C4-2B (cell line): Measurements from ENCODE around the gene MDM4.

Experiments used
- H3K27ac ChIP-seq: fragments of 450-650 bp; 2 replicates; pipeline ENCODE4 v1.5.1; 2017
- ZFX ChIP-seq: fragments of 450-650 bp; IDR thresholded peaks from 2 replicates; pipeline ENCODE4 v1.6.1; 2017
- TF ChIP-seq, protein P1 (sequence below): fragments of 450-650 bp; conservative IDR thresholded peaks from 2 replicates; pipeline ENCODE4 v1.5.1; 2017; ENCODE audit warnings: mild to moderate bottlenecking

Gene MDM4

DNA sequence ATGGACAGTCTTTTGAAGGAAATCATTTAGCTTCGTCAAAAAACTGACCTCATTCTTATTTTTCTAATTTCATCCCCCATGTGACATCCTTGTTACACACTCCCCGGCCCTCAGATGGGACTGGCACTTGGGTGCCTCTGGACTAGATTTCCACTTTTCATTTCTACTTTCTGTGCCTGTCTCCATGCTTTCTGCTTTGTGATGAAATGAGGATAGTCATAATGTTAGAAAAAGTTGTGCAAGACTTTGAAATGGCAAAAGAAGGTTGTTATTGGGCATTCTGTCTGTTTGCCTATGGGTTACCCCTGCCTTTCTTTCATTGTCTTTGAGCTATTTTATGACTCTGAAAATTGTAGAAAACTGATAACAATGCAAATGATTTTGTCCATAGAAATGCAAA is 54.9 kb downstream of the MDM4 start:
- TF ChIP-seq, protein P1, sequence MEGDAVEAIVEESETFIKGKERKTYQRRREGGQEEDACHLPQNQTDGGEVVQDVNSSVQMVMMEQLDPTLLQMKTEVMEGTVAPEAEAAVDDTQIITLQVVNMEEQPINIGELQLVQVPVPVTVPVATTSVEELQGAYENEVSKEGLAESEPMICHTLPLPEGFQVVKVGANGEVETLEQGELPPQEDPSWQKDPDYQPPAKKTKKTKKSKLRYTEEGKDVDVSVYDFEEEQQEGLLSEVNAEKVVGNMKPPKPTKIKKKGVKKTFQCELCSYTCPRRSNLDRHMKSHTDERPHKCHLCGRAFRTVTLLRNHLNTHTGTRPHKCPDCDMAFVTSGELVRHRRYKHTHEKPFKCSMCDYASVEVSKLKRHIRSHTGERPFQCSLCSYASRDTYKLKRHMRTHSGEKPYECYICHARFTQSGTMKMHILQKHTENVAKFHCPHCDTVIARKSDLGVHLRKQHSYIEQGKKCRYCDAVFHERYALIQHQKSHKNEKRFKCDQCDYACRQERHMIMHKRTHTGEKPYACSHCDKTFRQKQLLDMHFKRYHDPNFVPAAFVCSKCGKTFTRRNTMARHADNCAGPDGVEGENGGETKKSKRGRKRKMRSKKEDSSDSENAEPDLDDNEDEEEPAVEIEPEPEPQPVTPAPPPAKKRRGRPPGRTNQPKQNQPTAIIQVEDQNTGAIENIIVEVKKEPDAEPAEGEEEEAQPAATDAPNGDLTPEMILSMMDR = no peak
- TF ChIP-seq ZFX = no peak
- no peak overlapping the region for H3K27ac ChIP-seq

DNA sequence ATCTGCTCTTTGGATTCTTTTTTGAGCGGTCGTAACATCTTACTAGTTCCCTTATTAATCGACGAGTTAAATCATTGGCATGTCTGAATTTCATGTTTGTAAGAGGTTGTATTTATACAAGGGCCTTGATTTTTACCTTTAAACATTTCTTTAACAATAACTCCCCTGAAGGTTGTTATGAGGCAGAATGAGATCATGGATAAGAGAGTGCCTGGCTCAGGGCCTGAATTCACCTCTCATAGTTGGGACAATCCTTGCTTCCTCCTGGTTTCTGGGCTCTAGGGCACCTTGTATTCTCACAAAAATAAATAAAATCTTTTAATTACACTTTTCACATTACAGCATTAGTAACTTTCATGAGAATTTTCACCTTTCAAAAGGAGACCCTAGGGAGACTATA is 55.4 kb downstream of the MDM4 start:
- H3K27ac ChIP-seq = no peak overlapping the region
- TF ChIP-seq ZFX = no peak
- TF ChIP-seq, protein P1 = no peak

DNA sequence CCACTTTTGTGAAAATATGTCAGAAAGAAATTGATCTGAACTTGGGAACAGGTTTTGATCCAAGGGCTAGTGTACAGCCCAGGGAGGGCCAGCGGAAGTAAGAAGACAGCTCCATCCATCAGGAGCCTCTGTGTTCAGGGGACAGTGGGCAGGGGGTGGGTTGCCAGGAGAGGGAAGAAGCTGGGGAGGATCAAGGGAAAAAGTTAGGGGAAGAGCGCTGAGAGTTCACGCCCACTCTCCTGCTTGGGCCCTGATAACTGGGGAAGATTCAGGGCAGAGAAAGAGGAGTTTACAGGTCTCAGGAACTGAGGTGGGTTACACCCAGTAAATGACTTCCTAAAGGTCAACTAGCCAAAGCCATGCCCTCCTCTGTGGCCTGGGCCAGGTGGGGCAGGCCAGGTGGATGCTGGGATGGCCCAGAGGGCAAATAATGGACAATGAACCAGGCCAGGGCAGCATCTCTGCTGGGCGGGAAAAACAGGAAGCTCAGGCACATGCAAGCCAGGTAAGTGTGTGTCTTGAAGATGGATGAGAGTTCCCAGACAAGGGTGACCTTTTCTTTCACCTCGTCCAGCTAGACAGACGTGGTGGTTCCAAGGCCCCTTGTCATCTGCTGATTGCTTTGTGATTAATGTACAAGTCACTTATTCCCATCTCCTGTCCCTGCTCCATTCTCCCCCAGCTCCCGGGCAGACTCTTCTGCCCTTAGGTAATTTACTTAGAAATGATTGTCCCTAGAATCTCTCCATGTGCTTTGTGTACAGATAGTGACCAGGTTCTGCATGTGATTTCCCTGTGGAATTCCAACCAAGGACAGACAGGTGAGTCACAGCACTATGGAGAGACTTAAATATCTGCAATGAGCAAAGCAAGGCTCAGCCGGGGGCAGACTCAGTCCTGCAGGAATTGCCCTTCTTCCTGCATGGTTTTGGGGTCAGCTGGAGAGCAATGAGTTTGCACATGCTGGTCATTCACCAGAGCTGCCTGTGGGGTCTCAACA is 57.0 kb downstream of the MDM4 start:
- TF ChIP-seq, protein P1 = no peak
- no peak for TF ChIP-seq ZFX
- H3K27ac ChIP-seq = no peak overlapping the region

DNA sequence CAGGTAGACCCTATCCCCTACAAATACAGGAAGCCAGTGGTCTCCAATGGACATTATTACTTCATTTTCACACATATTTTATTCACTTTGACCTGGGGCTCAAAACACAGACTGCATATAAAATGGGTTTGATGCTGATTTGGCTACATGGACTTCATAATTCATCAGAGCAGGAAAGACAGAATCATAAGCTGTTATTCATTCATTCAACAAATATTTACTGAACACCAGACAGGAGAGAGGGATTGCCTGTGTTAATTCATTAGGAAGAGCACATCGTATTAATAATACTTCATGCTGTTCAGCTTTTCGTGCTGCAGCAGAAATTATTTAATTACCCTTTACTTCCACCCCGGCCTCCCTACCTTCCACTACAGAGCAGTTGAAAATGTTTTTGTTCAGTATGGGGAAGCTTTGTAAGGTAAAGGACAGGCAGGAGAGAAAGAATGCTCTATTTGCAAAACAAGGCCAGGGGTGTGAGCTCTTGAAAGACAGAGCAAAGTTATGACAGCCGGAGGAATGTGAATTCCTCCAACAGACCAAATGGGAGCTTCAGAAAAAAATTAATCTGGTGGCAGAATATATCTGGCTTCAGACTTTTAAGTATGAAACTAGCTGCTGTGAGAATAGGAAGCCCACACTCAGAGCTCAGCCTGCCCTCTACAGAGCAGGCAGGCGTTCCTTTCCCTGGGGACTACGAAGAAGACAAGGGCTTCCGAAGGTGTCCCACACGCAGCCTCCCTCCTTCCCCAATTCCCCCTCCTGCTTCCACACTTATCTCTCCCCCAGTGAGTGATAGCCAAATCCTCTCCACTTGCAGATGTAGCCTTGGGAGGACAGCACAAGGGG is 58.0 kb downstream of the MDM4 start:
- no peak overlapping the region for H3K27ac ChIP-seq
- TF ChIP-seq, protein P1 = no peak
- TF ChIP-seq ZFX = no peak

DNA sequence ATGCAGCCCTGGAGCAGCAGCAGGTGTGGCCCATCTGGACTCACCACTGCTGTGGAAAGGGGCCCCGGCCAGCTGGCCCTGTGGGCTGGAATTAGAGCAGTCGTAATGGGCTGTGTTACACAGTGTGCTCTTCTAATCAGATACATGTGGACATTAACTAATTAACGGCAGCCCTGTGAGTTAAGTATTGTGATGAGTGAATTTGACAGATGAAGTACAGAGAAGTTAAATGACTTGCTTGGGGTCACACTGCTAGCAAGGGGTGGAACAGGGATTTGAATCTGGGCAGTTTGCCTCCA is 58.6 kb downstream of the MDM4 start:
- no peak overlapping the region for H3K27ac ChIP-seq
- TF ChIP-seq, protein P1 = no peak
- TF ChIP-seq ZFX = no peak

DNA sequence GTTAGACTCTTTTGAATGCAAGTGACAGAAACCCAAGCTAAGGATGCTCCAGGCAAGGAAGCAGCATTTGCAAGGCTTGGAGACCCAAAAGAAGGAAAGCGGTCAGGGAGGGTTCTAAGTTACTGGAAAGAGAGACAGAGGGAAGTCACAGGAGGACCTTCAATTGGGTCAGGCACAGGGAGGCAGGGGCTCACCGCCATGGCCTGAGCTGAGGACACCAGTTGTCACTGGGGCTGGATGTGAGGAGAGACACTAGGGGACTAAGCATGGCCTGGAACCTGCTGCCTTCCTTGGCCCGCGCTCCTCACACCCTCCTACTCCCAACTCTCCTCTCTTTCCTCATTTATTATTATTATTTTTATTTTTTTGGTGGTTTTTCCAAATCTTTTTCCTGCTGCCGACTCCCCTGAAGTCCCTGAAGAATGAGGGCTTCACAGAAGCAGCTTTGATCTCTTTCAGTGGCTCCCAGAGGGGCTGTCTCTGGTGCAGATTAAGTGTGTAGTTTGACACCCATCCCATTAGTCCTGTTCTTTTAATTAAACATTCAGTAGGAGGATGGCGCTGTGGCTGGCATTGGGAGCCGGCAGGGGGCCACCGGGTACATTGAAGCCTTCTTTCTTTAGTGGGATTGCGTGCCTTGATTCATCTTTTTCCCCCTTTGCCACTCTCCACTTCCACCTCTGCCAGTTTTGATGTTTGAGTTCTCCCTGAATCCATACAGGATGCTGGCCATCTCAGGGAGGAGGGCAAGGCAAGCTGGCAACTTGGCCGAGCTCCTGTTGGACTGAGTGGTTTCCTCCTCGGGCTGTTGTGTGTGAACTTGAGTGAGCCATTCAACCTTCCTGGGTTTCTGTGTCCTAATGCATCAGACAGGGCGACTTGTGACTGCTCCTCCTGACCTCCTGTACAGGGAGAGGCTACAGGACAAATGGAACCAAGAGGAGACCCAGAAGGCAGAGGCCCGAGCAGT is 59.3 kb downstream of the MDM4 start:
- TF ChIP-seq, protein P1 = no peak
- no peak for TF ChIP-seq ZFX
- no peak overlapping the region for H3K27ac ChIP-seq
